HG03175 (cell line): ENCODE data around the gene TMEM9B.
"Not testable (repeated sequence)": the region's sequence is repeated elsewhere in the genome, so short reads cannot be mapped to it uniquely, and the experiment has no call there.

Experiments used
- ATAC-seq: cut with Tn5 transposase; IDR thresholded peaks from one replicate; pipeline ENCODE4 v1.9.1; 2021; ENCODE audit warnings: mild to moderate bottlenecking, moderate library complexity; ENCODE audit not compliant: unreplicated experiment

TMEM9B gene

DNA sequence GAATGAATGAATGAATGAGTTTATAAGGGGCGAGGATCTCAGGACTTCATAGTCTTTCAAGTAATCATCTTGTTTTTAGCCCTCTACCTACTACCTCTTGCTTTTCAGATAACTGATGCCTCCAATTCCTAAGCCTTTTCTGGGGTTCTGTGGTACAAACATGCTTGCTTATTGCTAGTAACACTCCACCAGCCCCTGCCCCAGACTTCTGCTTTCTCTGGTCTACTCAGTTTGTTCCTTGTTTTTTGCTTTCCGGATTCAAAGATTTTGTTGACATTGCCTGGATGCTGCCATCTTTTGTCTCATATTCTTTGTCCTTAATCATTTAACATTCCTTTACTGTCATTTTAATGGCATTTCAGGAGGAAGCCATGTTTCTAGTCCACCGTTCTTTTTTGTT, 8.9 kb upstream of the TMEM9B start:
- no peak for ATAC-seq

DNA sequence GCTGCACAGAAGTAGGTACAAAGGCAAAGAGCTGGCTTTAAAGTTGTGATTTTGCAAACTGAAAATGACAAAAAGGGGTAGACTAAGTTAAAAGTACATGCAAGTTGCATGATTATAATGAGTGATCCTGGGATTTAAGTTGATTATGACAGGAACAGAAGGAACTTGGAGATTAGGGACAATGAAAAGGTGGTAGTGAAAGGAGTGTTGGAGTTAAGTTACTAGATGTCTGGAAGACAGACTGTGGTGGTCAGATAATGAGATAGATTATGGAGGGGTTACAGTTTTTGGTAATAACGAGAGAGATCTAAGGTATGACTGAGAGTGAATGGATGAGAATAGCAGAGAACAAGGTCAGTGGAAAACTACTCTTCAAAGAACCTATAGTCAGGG, 7.7 kb upstream of the TMEM9B start:
- ATAC-seq, result no peak

DNA sequence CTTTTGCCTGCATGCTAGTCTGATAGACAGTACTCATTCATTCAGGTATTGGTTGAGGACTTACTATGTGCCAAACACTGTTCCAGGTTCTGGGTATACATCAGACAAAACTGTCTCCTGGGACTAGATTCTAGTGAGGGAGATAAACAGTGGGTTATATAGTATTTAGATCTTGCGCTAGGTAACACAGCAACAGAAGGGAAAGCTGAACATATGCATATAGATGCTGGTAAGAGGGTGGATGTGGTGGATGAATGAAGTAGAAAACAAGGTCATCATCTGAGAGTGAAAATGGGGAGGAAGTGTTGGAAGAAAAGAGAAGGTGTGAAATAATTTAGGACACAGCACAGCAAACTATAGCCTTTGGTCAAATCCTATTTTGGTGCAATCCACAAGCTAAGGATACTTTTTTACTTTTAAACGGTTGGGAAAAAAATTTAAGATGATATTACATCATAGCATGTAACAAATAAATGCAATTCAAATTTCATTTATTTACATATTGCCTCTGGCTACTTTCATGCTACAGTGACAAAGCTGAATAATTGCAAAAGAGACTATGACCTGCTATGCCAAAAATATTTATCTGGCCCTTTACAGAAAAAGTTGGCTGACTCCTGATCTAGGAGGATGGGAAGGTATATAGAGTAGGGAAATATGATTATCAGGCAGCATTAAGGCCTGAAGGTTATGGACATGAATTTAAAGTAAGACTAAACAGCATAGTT, 7.1 kb upstream of the TMEM9B start:
- ATAC-seq, result no peak

GRCh38 chr11:8967184-8967583, 2.9 kb upstream of the TMEM9B start:
- no peak for ATAC-seq

DNA sequence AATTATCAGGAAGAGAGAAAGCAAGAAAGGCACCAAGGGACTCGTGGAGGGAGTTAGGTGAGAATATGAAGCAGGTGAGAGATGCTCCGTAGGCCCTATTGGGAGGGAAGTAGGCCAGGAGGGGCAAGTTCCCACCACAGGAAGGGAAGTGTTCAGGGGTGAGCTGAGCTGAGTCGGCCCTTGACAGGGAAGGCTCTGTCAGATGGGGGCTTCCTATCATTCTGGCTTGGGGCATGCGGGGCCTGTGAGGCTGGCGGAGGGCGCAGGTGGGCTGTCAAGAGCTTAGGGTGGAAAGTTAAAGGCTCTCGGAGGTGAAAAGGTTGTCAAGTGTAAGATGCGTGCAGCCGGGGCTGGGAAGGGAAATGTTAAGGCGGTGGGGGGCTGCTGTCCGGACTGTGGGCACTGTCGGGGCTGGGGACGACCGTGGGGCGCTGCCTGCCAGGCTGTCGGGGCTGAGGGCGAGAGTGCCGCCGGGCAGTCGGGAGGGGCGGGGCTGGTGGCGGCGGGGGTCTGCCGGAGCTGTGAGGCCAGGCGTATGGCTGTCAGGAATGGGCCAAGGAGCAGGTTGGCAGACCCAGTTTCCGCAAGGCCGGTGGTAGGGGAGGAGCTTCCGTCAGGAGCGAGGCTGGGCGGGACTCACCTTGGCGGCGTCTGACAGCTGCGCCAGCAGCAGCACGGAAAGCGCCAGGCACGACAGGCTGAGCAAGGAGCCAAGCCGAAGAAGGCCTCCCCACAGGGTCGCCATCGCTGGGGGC, 496 bp downstream of the TMEM9B start:
- peak; percentile 72 for ATAC-seq

GRCh38 chr11:8962841-8963240, 1.4 kb downstream of the TMEM9B start:
- no peak for ATAC-seq

DNA sequence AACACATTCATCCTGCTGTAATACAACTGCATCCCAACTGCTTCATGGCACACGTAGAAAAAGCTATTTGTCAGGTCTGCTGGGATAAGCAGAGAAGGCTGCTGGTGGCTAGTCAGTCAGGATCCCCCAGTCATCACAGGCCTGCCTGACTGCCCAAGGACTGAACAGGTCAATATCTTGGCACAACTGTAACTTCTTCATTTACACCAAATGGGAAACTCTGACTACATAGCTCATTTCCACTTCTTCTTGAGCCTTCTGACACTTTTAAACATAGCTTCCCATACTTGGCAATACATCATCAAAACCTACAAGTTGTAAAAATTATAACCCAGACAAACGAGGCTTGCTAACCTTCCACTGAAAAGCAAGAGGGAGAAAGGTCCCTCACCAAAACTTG, 2.8 kb downstream of the TMEM9B start:
- no peak for ATAC-seq

- ATAC-seq, result peak; percentile 42
Measured at GRCh38 chr11:8959546-8960166, 4.6 kb downstream of the TMEM9B start.

DNA sequence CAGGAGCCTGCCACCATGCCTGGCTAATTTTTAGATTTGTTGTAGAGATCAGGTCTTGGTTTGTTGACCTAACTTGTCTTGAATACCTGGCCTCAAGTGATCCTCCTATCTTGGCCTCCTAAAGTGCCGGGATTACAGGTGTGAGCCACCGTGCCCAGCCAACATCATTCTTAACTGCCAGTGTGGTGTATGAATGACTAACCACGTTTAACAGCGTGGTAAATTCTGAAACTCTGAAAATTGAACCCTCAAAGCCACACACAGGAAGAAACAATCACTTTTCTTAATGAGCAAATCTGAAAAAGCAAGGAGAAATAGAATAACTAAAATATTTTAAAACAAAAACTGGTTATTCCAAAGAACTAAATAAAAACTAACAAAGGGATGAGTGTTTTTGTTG, 7.4 kb downstream of the TMEM9B start:
- no peak for ATAC-seq

- ATAC-seq, result no peak
Measured at GRCh38 chr11:8948886-8949285, 15.4 kb downstream of the TMEM9B start.

- ATAC-seq, result no peak
Measured at GRCh38 chr11:8947230-8947943, 16.9 kb downstream of the TMEM9B start.

GRCh38 chr11:8942518-8943066, 21.6 kb downstream of the TMEM9B start, which contains the start of gene ASCL3:
ASCL3 (minus strand) TSS chr11:8943016; CDS start chr11:8938161, 4,855 bp downstream.
- ATAC-seq, result no peak

GRCh38 chr11:8941341-8942103, 22.7 kb downstream of the TMEM9B start:
- no peak for ATAC-seq

- no peak for ATAC-seq
Measured at GRCh38 chr11:8937659-8938058, 26.6 kb downstream of the TMEM9B start.

- ATAC-seq, result no peak
Measured at GRCh38 chr11:8937159-8937558, 27.1 kb downstream of the TMEM9B start.

DNA sequence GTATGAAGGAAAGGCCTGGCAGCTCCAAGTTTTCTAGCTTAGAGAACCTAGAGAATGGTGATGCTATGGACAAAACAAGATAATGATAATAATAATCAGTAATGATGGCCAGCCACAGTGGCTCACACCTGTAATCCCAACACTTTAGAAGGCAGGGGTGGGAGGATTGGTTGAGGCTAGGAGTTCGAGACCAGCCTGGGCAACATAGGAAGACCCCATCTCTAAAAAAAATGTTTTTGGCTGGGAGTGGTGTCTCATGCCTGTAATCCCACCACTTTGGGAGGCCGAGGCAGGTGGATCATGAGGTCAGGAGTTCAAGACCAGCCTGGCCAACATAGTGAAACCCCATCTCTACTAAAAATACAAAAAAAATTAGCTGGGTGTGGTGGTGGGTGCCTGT, 28.5 kb downstream of the TMEM9B start:
- not testable (repeated sequence) for ATAC-seq

GRCh38 chr11:8934742-8935488, 29.3 kb downstream of the TMEM9B start:
- ATAC-seq, result no peak

DNA sequence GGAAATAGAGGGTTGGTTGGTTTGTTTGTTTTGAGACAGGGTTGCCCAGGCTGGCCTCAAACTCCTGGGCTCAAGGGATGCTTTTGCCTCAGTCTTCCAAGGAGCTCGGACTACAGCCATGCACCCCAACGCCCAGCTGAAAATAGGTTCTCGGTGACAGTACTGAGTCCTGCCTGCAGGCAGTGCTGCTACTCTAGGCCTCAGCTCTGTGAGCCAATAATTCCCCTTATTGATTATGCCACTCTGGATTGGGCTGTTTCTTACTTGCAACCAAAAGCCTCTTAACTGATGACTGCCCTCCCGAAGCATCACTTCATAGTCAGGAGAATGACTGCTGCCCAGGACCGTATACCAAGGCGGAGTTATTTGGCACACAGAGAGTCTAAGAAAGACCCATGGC, 30.3 kb downstream of the TMEM9B start:
- no peak for ATAC-seq

DNA sequence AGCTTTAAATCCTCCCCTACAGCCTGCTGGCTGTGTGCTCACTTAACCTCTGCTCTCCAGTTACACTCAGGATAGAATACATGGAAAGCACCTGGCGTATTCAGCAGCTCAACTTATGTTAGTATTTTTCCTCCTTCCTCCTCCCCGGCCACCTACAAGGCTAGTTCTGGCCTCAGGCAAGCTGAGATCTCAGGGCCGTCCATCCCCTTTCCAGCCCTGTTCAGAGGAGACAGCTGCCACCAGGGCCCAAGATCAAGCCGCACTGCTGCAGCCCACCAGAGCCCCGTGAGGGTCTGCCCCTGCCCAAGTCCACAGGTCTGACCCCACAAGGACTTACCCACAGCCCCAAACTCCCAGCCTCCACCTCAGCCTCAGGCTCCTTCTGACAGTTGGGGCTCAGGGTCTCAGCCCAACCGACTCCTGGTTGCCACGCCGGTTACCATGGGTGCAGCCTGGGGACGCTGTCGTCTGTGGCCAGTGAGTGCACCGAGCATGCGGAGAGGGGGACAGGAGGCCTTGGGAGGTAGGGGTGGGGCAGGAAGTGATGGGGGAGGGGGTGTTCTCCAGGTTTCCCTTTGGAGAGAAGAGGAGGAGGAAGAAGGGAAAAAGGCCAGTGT, 31.6 kb downstream of the TMEM9B start, which contains the start of gene C11orf16:
TSS of gene C11orf16 (minus strand) at position 384 of the 617 bp plus-strand sequence. CDS start 639 bp downstream, outside the sequence.
- no peak for ATAC-seq
